ENCODE data around the gene PATJ. TPM values are rescaled to one million over a fixed set of nuclear protein-coding genes. Genes with fewer than 3 reads are reported as not detected.

The PATJ gene
- total RNA-seq, 1 experiment from 2014 or later = 47.3 TPM

- no peak for DNase-seq
- no peak overlapping the region for H3T11ph ChIP-seq (ENCODE audit: low read length)
- no peak overlapping the region for H3K23ac ChIP-seq (ENCODE audit: insufficient read length, low read depth, low read length)
- no peak overlapping the region for H3K4me2 ChIP-seq (ENCODE audit: insufficient read depth, insufficient read length, low read length)
- H2BK12ac ChIP-seq (ENCODE audit: insufficient read length, low read depth, low read length) = no peak overlapping the region
- Mint-ChIP-seq H3K4me3 (no peak overlapping the region), H3K27ac (peak overlapping the region in 1 of 3 experiments; percentile 24; a peak in 1 of 7 replicates), H3K4me1 (no peaks in the 10 kb centered on the region), H3K9me3 (no peaks in the 10 kb centered on the region), H3K27me3 (ENCODE audit: low read depth) (no peaks in the 10 kb centered on the region), H3K36me3 (ENCODE audit: insufficient read depth in 1 of 3, low read depth in 3 of 3) (peaks cover 12 to 85% (median 62%) of the 10 kb centered on the region in 3 experiments; a peak in 6 of 7 replicates)
- H3K18ac ChIP-seq (ENCODE audit: insufficient read length, low read depth, low read length) = no peak overlapping the region
- H2BK120ac ChIP-seq (ENCODE audit: low read depth, low read length, poor library complexity, severe bottlenecking) = no peak overlapping the region
- no peaks in the 10 kb centered on the region for H3K27me3 ChIP-seq (ENCODE audit: insufficient read depth, low read length)
- no peaks in the 10 kb centered on the region for H3K9me3 ChIP-seq (ENCODE audit: control insufficient read depth, low read depth, low read length)
- no CpG with 5 or more reads among the region's 1 CpG for WGBS (ENCODE audit: extremely low coverage, insufficient read length, low lambda C conversion rate)
- H3K56ac ChIP-seq (ENCODE audit: insufficient read length, low read depth, low read length) = no peak overlapping the region
- no peaks in the 10 kb centered on the region for H3K79me1 ChIP-seq (ENCODE audit: insufficient read depth, low read depth, low read length, poor library complexity, severe bottlenecking)
- no peaks in the 10 kb centered on the region for H3K79me2 ChIP-seq (ENCODE audit: insufficient read depth, low read length)
- no peak overlapping the region for H2BK15ac ChIP-seq (ENCODE audit: low read depth, low read length)
- H4K5ac ChIP-seq (ENCODE audit: insufficient read length, low read depth, low read length) = no peak overlapping the region
- H2BK5ac ChIP-seq (ENCODE audit: insufficient read length, low read length) = no peak overlapping the region
- H3K9ac ChIP-seq (ENCODE audit: extremely low read depth, insufficient read length, low read length) = no peak overlapping the region
- H2AFZ ChIP-seq (ENCODE audit: low read length) = no peak overlapping the region
- TF ChIP-seq CTCF (conservative IDR thresholded peaks at IDR 0.05) = no peak
- H4K20me1 ChIP-seq (ENCODE audit: control insufficient read depth, insufficient read depth, insufficient read length) = no peaks in the 10 kb centered on the region
- H3K23me2 ChIP-seq (ENCODE audit: insufficient read length, low read depth, low read length, poor library complexity, severe bottlenecking) = no peaks in the 10 kb centered on the region
- no peaks in the 10 kb centered on the region for H3K4me1 ChIP-seq (ENCODE audit: insufficient read depth, low read length)
- no peak overlapping the region for H4K91ac ChIP-seq (ENCODE audit: insufficient read length, low read depth, low read length)
- no peak overlapping the region for H3K27ac ChIP-seq (ENCODE audit: insufficient read length, low read depth, low read length)
- no peak overlapping the region for H2AK5ac ChIP-seq (ENCODE audit: insufficient read length, low read length)
- H3K14ac ChIP-seq (ENCODE audit: insufficient read depth, low read length) = no peak overlapping the region
- no peak overlapping the region for H3K4ac ChIP-seq (ENCODE audit: low read depth, low read length)
- no peak overlapping the region for H2BK20ac ChIP-seq (ENCODE audit: low read depth, low read length, poor library complexity, severe bottlenecking)
- no peak overlapping the region for H4K8ac ChIP-seq (replicated peaks; ENCODE audit: insufficient read length, low read depth, low read length)
These were observed 83.1 kb downstream of the PATJ start for GRCh38 chr1:61825393-61825792.

All from H9 (cell line).